ENCODE results near the gene ZNF683.

Gene ZNF683

DNA sequence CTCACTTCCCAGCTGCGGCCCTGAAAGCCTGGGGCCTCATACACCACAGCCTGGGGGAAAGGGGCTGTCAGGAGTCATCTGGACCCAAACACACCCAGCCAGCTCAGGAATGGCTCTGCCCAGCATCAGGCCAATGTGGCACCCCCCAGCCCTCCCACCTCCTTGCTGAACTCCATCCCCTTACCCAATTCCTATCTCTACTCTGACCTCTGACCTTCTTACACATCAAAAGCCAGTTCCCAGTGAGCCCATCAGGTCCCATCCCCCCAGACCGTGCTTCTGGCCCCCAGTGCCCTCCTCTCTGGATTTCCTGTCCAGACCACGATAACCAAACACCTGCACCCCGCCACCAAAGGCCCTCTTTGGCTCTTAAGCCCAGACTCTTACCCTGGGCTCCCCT, 34.9 kb downstream of the ZNF683 start:
- no peak overlapping the region for H2AFZ ChIP-seq (ENCODE audit: low read depth, low read length, severe bottlenecking)
- TF ChIP-seq, protein P1, sequence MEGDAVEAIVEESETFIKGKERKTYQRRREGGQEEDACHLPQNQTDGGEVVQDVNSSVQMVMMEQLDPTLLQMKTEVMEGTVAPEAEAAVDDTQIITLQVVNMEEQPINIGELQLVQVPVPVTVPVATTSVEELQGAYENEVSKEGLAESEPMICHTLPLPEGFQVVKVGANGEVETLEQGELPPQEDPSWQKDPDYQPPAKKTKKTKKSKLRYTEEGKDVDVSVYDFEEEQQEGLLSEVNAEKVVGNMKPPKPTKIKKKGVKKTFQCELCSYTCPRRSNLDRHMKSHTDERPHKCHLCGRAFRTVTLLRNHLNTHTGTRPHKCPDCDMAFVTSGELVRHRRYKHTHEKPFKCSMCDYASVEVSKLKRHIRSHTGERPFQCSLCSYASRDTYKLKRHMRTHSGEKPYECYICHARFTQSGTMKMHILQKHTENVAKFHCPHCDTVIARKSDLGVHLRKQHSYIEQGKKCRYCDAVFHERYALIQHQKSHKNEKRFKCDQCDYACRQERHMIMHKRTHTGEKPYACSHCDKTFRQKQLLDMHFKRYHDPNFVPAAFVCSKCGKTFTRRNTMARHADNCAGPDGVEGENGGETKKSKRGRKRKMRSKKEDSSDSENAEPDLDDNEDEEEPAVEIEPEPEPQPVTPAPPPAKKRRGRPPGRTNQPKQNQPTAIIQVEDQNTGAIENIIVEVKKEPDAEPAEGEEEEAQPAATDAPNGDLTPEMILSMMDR (IDR thresholded peaks at IDR 0.05; ENCODE audit: insufficient read depth, low read length, poor library complexity, severe bottlenecking) = no peak
- no peak for TF ChIP-seq EZH2phosphoT487 (conservative IDR thresholded peaks at IDR 0.05; ENCODE audit: low read length)
- no peaks in the 10 kb centered on the region for H3K27me3 ChIP-seq (ENCODE audit: low read length)

GRCh38 chr1:26337206-26337535, 35.4 kb downstream of the ZNF683 start:
- Histone ChIP-seq H3K4me2 (ENCODE audit: low read depth, low read length, poor library complexity, severe bottlenecking) (no peak overlapping the region), H3K9me2 (replicated peaks; ENCODE audit: insufficient read depth, low read length) (no peaks in the 10 kb centered on the region), H4K20me1 (ENCODE audit: low read depth, low read length) (no peaks in the 10 kb centered on the region), H3K27ac (ENCODE audit: low read depth, low read length) (no peak overlapping the region), H3K9me3 (ENCODE audit: insufficient read depth, low read length) (no peaks in the 10 kb centered on the region), H3K9ac (ENCODE audit: low read length) (no peak overlapping the region), H2AFZ (ENCODE audit: low read depth, low read length, severe bottlenecking) (no peak overlapping the region), H3K36me3 (ENCODE audit: low read length) (no peaks in the 10 kb centered on the region), H3F3A (ENCODE audit: insufficient read depth) (peaks cover 8% of the 10 kb centered on the region; the same call in 1 of the 2 replicates), H3K79me2 (ENCODE audit: insufficient read depth, low read length) (no peaks in the 10 kb centered on the region), H3K4me3 (ENCODE audit: insufficient read depth, low read length, poor library complexity, severe bottlenecking) (no peak overlapping the region), H3K27me3 (ENCODE audit: low read length) (no peaks in the 10 kb centered on the region)
- TF ChIP-seq, protein P1 (IDR thresholded peaks at IDR 0.05; ENCODE audit: insufficient read depth, low read length, poor library complexity, severe bottlenecking) = no peak
- no peak for TF ChIP-seq EZH2phosphoT487 (conservative IDR thresholded peaks at IDR 0.05; ENCODE audit: low read length)

More for the DNA sequence above, 34.9 kb downstream of the ZNF683 start:
- Histone ChIP-seq H3K4me2 (ENCODE audit: low read depth, low read length, poor library complexity, severe bottlenecking) (no peak overlapping the region), H3K9ac (ENCODE audit: low read length) (no peak overlapping the region), H3K9me2 (replicated peaks; ENCODE audit: insufficient read depth, low read length) (no peaks in the 10 kb centered on the region), H3K27ac (ENCODE audit: low read depth, low read length) (no peak overlapping the region), H3K79me2 (ENCODE audit: insufficient read depth, low read length) (no peaks in the 10 kb centered on the region), H3F3A (ENCODE audit: insufficient read depth) (peaks cover 8% of the 10 kb centered on the region; the same call in 1 of the 2 replicates), H3K36me3 (ENCODE audit: low read length) (no peaks in the 10 kb centered on the region), H3K9me3 (ENCODE audit: insufficient read depth, low read length) (no peaks in the 10 kb centered on the region), H4K20me1 (ENCODE audit: low read depth, low read length) (no peaks in the 10 kb centered on the region), H3K4me3 (ENCODE audit: insufficient read depth, low read length, poor library complexity, severe bottlenecking) (no peak overlapping the region)

GRCh38 chr1:26336477-26337205, 35.9 kb downstream of the ZNF683 start:
- no peak overlapping the region for H3K27ac ChIP-seq (ENCODE audit: low read depth, low read length)
- H3K4me3 ChIP-seq (ENCODE audit: insufficient read depth, low read length, poor library complexity, severe bottlenecking) = peak overlapping the region; percentile 72
- peak overlapping the region; percentile 90 for H2AFZ ChIP-seq (ENCODE audit: low read depth, low read length, severe bottlenecking)
- H3K9me3 ChIP-seq (ENCODE audit: insufficient read depth, low read length) = no peaks in the 10 kb centered on the region
- H3F3A ChIP-seq (ENCODE audit: insufficient read depth) = peaks cover 8% of the 10 kb centered on the region; the same call in 1 of the 2 replicates
- TF ChIP-seq, protein P1 (IDR thresholded peaks at IDR 0.05; ENCODE audit: insufficient read depth, low read length, poor library complexity, severe bottlenecking) = no peak
- no peak for TF ChIP-seq EZH2phosphoT487 (conservative IDR thresholded peaks at IDR 0.05; ENCODE audit: low read length)
- H3K36me3 ChIP-seq (ENCODE audit: low read length) = no peaks in the 10 kb centered on the region
- no peaks in the 10 kb centered on the region for H3K79me2 ChIP-seq (ENCODE audit: insufficient read depth, low read length)
- no peaks in the 10 kb centered on the region for H4K20me1 ChIP-seq (ENCODE audit: low read depth, low read length)
- no peaks in the 10 kb centered on the region for H3K27me3 ChIP-seq (ENCODE audit: low read length)
- H3K4me2 ChIP-seq (ENCODE audit: low read depth, low read length, poor library complexity, severe bottlenecking) = peak overlapping the region; percentile 89
- peak overlapping the region; percentile 53 for H3K9ac ChIP-seq (ENCODE audit: low read length)
- H3K9me2 ChIP-seq (replicated peaks; ENCODE audit: insufficient read depth, low read length) = no peaks in the 10 kb centered on the region
